HFFc6 (cell line): ENCODE measurements around the gene CCDC9B. TPM values are rescaled to one million over a fixed set of nuclear protein-coding genes. Genes with fewer than 3 reads are reported as not detected.

Source experiments
- DNase-seq: peaks from one replicate; pipeline ENCODE4 v3.0.0-alpha.2; 2018
- H3K27ac Mint-ChIP-seq: 2 replicates; pipeline ENCODE4 v1.8.0; 2020; ENCODE audit warnings: mild to moderate bottlenecking, mixed read lengths
- H3K27me3 Mint-ChIP-seq: 2 replicates; pipeline ENCODE4 v1.8.0; 2021; ENCODE audit warnings: mild to moderate bottlenecking, moderate library complexity, mixed read lengths; ENCODE audit not compliant: insufficient read depth
- H3K36me3 Mint-ChIP-seq: 2 replicates; pipeline ENCODE4 v1.8.0; 2021; ENCODE audit warnings: low read depth, mixed read lengths
- H3K4me1 Mint-ChIP-seq: 2 replicates; pipeline ENCODE4 v1.8.0; 2020; ENCODE audit warnings: low read depth, mixed read lengths
- H3K4me3 Mint-ChIP-seq: 2 replicates; pipeline ENCODE4 v1.8.0; 2020; ENCODE audit warnings: mild to moderate bottlenecking, moderate library complexity, mixed read lengths
- H3K9me3 Mint-ChIP-seq: 2 replicates; pipeline ENCODE4 v1.8.0; 2020; ENCODE audit warnings: mild to moderate bottlenecking, mixed read lengths
- total RNA-seq, 6 experiments: library from RNA; stranded (reverse); fragmentation: NEBNext Ultra II Directional; extraction: Animal tissue kit (Norgen Biotek cat#: 25700); gene quantifications; 2 replicates in 1 of 6; 3 replicates in 5 of 6; pipeline ENCODE4 v1.2.3, GENCODE V29; 2021
- TF ChIP-seq, protein P1 (sequence below): fragments of 200-600 bp; sonication (generic); IDR thresholded peaks from 2 replicates; pipeline ENCODE4 v1.5.0; 2021; ENCODE audit warnings: antibody characterized with exemption, mild to moderate bottlenecking

CCDC9B gene
- total RNA-seq, 6 experiments from 2014 or later, result 54.3 to 92.3 (median 57.9) TPM

DNA sequence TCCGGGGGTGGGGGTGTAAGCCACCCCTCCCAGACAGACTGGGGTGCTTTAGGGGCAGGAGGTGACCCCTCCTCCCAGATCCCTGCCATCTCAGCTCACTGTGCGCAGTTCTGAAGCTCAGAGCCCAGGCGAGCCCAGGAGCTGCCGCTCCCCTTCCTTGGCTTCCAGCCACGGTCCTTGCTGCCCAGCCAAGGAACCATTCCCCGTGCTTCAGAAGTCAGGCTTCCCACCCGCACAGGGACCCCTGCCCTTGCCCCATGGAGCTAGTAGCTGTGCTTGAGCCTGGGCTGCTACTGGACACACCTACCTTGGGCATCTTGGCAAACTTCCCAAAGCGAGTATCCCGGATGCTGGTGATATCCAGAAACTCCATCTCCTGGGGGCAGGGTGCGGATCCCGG lies 37.8 kb downstream of the CCDC9B start:
- H3K27me3 Mint-ChIP-seq, result peaks cover 51% of the 10 kb centered on the region
- TF ChIP-seq, protein P1, sequence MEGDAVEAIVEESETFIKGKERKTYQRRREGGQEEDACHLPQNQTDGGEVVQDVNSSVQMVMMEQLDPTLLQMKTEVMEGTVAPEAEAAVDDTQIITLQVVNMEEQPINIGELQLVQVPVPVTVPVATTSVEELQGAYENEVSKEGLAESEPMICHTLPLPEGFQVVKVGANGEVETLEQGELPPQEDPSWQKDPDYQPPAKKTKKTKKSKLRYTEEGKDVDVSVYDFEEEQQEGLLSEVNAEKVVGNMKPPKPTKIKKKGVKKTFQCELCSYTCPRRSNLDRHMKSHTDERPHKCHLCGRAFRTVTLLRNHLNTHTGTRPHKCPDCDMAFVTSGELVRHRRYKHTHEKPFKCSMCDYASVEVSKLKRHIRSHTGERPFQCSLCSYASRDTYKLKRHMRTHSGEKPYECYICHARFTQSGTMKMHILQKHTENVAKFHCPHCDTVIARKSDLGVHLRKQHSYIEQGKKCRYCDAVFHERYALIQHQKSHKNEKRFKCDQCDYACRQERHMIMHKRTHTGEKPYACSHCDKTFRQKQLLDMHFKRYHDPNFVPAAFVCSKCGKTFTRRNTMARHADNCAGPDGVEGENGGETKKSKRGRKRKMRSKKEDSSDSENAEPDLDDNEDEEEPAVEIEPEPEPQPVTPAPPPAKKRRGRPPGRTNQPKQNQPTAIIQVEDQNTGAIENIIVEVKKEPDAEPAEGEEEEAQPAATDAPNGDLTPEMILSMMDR, result no peak
- peaks cover 20% of the 10 kb centered on the region for H3K9me3 Mint-ChIP-seq
- no peaks in the 10 kb centered on the region for H3K4me1 Mint-ChIP-seq
- DNase-seq, result no peak
- H3K4me3 Mint-ChIP-seq, result no peak overlapping the region
- H3K27ac Mint-ChIP-seq, result no peak overlapping the region
- H3K36me3 Mint-ChIP-seq, result peaks cover 8% of the 10 kb centered on the region

GRCh38 chr15:40302288-40302886 lies 38.4 kb downstream of the CCDC9B start:
- no peaks in the 10 kb centered on the region for H3K4me1 Mint-ChIP-seq
- H3K36me3 Mint-ChIP-seq, result peaks cover 8% of the 10 kb centered on the region
- no peak overlapping the region for H3K27ac Mint-ChIP-seq
- TF ChIP-seq, protein P1, result no peak
- H3K27me3 Mint-ChIP-seq, result peaks cover 56% of the 10 kb centered on the region
- peaks cover 20% of the 10 kb centered on the region for H3K9me3 Mint-ChIP-seq
- no peak overlapping the region for H3K4me3 Mint-ChIP-seq
- no peak for DNase-seq

- H3K4me3 Mint-ChIP-seq, result no peak overlapping the region
Measured at GRCh38 chr15:40301467-40302179, 39.1 kb downstream of the CCDC9B start.

GRCh38 chr15:40300771-40301170 lies 40.0 kb downstream of the CCDC9B start:
- no peak overlapping the region for H3K4me3 Mint-ChIP-seq
- peaks cover 20% of the 10 kb centered on the region for H3K9me3 Mint-ChIP-seq
- DNase-seq, result no peak
- no peak overlapping the region for H3K27ac Mint-ChIP-seq
- TF ChIP-seq, protein P1, result no peak
- no peaks in the 10 kb centered on the region for H3K4me1 Mint-ChIP-seq
- peaks cover 60% of the 10 kb centered on the region for H3K27me3 Mint-ChIP-seq
- H3K36me3 Mint-ChIP-seq, result peaks cover 8% of the 10 kb centered on the region

More at GRCh38 chr15:40301467-40302179, 39.1 kb downstream of the CCDC9B start:
- DNase-seq, result no peak
- Mint-ChIP-seq H3K27me3 (peaks cover 60% of the 10 kb centered on the region), H3K9me3 (peaks cover 20% of the 10 kb centered on the region), H3K27ac (no peak overlapping the region), H3K4me1 (no peaks in the 10 kb centered on the region), H3K36me3 (peaks cover 8% of the 10 kb centered on the region)
- TF ChIP-seq, protein P1, result no peak

DNA sequence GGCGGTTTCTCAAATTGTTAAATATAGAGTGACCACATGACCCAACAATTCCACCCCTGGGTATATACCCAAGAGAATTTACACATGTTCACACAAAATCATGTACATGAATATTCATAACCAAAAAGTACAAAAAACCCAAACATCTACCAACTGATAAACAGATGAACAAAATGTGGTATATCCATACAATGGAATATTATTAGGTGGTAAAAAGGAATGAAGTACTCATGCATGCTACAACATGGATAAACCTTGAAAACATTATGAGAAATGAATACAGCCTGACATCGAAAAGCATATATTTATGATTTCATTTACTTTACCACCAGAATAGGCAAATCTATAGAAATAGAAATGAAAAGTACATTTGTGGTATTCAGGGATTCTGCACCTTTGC lies 40.4 kb downstream of the CCDC9B start:
- TF ChIP-seq, protein P1, result no peak
- no peak for DNase-seq
- Mint-ChIP-seq H3K27ac (no peak overlapping the region), H3K27me3 (peaks cover 64% of the 10 kb centered on the region), H3K4me3 (no peak overlapping the region), H3K4me1 (no peaks in the 10 kb centered on the region), H3K9me3 (peaks cover 20% of the 10 kb centered on the region), H3K36me3 (peaks cover 8% of the 10 kb centered on the region)
